Left ventricle myocardium superior (tissue), 1 donor: ENCODE data around the gene TMEM87B. TPM values are rescaled to one million over a fixed set of nuclear protein-coding genes. Genes with fewer than 3 reads are reported as not detected.
A peak's percentile ranks its signal among the peaks of the same experiment; 100 is the strongest.
"Not testable (repeated sequence)": the region's sequence is repeated elsewhere in the genome, so short reads cannot be mapped to it uniquely, and the experiment has no call there.

ENCODE experiments used
- ATAC-seq: fragments of 200-7000 bp; cut with Tn5 transposase; one replicate; pipeline ENCODE4 v1.9.1; 2020; ENCODE audit warnings: mild to moderate bottlenecking, moderate library complexity
- DNase-seq: peaks from one replicate; pipeline ENCODE4 v3.0.0-alpha.2; 2020
- intact Hi-C: fragments of 100-400 bp; cut with micrococcal nuclease; formaldehyde crosslinking; loops from one replicate; pipeline ENCODE4 v1.11.0; 2022
- total RNA-seq: library from RNA; stranded (reverse); fragmentation: NEBNext Ultra II Directional; extraction: Animal tissue kit (Norgen Biotek cat#: 25700); gene quantifications from one replicate; pipeline ENCODE4 v1.2.1, GENCODE V29; 2021
- donor health status: DM: no; HTN: yes; CAD: no; lungs with severe emphysema.

TMEM87B gene
- total RNA-seq, 1 donor from 2014 or later, result 4.7 TPM

- no peak for DNase-seq
- no peak for ATAC-seq
- intact Hi-C loops, result no loop called here
These were observed 1.5 kb downstream of the TMEM87B start for GRCh38 chr2:112056626-112056987.

GRCh38 chr2:112059671-112060070 is 4.6 kb downstream of the TMEM87B start:
- DNase-seq (no peak), ATAC-seq (no peak)
- intact Hi-C loops, result no loop called here

GRCh38 chr2:112061299-112061698 is 6.2 kb downstream of the TMEM87B start:
- ATAC-seq (no peak), DNase-seq (no peak)
- intact Hi-C loops, result no loop called here

- DNase-seq (no peak), ATAC-seq (no peak)
- intact Hi-C loops, result no loop called here
These were observed 6.8 kb downstream of the TMEM87B start for GRCh38 chr2:112061840-112062239.

- no peak for DNase-seq
- intact Hi-C loops, result no loop called here
- no peak for ATAC-seq
These were observed 7.8 kb downstream of the TMEM87B start for GRCh38 chr2:112062894-112063293.

GRCh38 chr2:112065486-112065885 is 10.4 kb downstream of the TMEM87B start:
- intact Hi-C loops, result no loop called here
- no peak for DNase-seq

GRCh38 chr2:112065966-112066365 is 10.9 kb downstream of the TMEM87B start:
- ATAC-seq, result no peak
- intact Hi-C loops, result no loop called here
- DNase-seq, result no peak

More at GRCh38 chr2:112065486-112065885, 10.4 kb downstream of the TMEM87B start:
- ATAC-seq, result no peak

GRCh38 chr2:112069794-112070193 is 14.7 kb downstream of the TMEM87B start:
- intact Hi-C loops, ATAC-seq, DNase-seq: not testable (repeated sequence)

GRCh38 chr2:112073875-112074274 is 18.8 kb downstream of the TMEM87B start:
- no peak for ATAC-seq
- no peak for DNase-seq
- intact Hi-C loops, result no loop called here

GRCh38 chr2:112074506-112074905 is 19.4 kb downstream of the TMEM87B start:
- intact Hi-C loops, result no loop called here
- ATAC-seq, result no peak
- no peak for DNase-seq

- intact Hi-C loops, result no loop called here
- ATAC-seq (peak; percentile 29), DNase-seq (no peak)
These were observed 20.6 kb downstream of the TMEM87B start for GRCh38 chr2:112075490-112076260.

GRCh38 chr2:112077814-112078213 is 22.7 kb downstream of the TMEM87B start:
- ATAC-seq, result no peak
- intact Hi-C loops, result no loop called here
- DNase-seq, result no peak

- intact Hi-C loops, result no loop called here
- ATAC-seq, result no peak
These were observed 26.2 kb downstream of the TMEM87B start for GRCh38 chr2:112081262-112081661.

GRCh38 chr2:112084689-112085374 is 29.8 kb downstream of the TMEM87B start:
- ATAC-seq, result no peak
- DNase-seq, result no peak
- intact Hi-C loops, result no loop called here

More at GRCh38 chr2:112081262-112081661, 26.2 kb downstream of the TMEM87B start:
- no peak for DNase-seq

- ATAC-seq (no peak), DNase-seq (no peak)
- intact Hi-C loops, result no loop called here
These were observed 30.3 kb downstream of the TMEM87B start for GRCh38 chr2:112085375-112085730.

- DNase-seq (no peak), ATAC-seq (no peak)
- intact Hi-C loops, result no loop called here
These were observed 31.0 kb downstream of the TMEM87B start for GRCh38 chr2:112085916-112086669.

GRCh38 chr2:112087346-112088020 is 32.4 kb downstream of the TMEM87B start:
- no peak for DNase-seq
- no peak for ATAC-seq
- intact Hi-C loops, result no loop called here

GRCh38 chr2:112089375-112089774 is 34.3 kb downstream of the TMEM87B start:
- ATAC-seq (no peak), DNase-seq (no peak)
- intact Hi-C loops, result no loop called here

- ATAC-seq (no peak), DNase-seq (no peak)
- intact Hi-C loops, result no loop called here
These were observed 37.4 kb downstream of the TMEM87B start for GRCh38 chr2:112092286-112093041.
